Stimulated activated CD8-positive, alpha-beta memory T cell treated with anti-CD3 and anti-CD28 coated beads, Interleukin-4, amount 100 ng/mL, for 24 hours (primary cell): ENCODE results near the gene TMEM30B.

Source experiments
- DNase-seq: peaks from one replicate; pipeline ENCODE4 v3.0.0-alpha.2; 2020; ENCODE audit warnings: low read depth

Gene TMEM30B

DNA sequence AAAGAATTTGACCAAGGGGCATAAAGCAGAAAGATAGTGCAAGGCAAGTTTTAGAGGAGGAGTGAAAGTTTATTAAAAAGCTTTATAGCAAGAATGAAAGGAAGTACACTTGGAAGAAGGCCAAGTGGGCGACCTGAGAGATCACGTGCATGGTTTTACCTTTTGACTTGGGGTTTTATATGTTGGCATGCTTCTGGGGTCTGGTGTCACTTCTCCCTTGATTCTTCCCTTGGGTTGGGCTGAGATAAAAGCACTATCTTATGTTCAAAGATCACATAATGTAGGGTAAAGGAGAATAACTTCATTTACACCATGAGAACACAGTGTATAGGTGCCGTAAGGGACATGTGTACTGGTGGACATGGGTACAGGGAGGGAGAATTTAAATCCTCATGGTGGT lies 17.7 kb upstream of the TMEM30B start:
- no peak for DNase-seq

- DNase-seq = no peak
These were observed 16.4 kb upstream of the TMEM30B start for GRCh38 chr14:61297581-61297980.

DNA sequence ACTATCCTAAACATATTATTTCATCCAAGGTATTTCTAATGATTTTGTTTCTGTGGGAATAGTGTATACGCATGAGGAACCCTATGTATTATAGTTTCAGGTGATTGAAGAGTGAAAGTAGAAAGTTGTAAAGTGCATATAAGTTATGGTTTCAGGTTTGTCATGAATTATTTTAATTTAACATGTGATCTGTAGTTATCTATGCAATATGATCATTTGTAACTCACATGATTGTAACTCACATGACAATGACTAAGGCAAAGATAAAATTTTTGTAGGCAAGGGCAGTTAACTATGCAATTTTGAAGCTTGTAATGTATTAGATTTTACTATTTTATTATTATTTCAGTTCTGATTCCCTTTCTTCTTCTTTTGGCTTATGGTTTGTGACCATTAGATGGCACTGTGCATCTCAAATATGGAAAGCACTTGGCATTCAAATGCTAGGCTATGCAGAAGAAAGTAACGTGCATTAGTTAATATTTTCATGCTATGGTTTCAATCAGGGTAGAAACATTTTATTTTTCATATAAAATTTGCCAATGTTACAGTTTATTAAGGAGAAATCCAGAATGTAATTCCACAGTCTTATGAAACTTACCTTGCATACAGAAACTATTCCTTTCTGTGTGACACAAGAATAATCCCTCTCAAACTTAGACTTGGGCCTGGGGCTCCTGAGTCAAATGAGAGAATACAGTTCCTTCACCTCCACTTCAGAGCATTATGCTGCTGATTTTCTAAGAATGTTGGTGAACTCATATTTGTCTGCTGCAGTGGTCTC lies 15.8 kb upstream of the TMEM30B start:
- DNase-seq = no peak

- DNase-seq = no peak
These were observed 15.0 kb upstream of the TMEM30B start for GRCh38 chr14:61296151-61296550.

GRCh38 chr14:61290701-61291100 lies 9.6 kb upstream of the TMEM30B start:
- DNase-seq = no peak

- no peak for DNase-seq
These were observed 7.6 kb upstream of the TMEM30B start for GRCh38 chr14:61288720-61289119.

DNA sequence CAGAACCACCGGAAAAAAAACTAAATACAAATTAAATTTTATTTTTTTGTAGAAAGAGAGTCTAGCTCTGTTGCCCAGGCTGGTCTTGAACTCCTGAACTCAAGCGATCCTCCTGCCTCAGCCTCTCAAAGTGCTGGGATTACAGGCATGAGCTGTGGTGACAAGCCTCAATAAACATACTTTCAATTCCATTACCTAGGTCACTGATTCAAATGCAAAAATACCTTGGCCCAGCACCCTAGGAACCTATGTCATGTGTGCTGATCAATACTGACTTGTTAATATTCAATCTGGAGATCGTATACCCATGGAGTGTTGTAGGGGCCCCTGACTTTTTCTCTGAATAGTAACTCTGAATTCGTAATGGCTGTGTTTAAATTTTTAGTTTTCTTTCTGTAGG lies 7.1 kb upstream of the TMEM30B start:
- no peak for DNase-seq

DNA sequence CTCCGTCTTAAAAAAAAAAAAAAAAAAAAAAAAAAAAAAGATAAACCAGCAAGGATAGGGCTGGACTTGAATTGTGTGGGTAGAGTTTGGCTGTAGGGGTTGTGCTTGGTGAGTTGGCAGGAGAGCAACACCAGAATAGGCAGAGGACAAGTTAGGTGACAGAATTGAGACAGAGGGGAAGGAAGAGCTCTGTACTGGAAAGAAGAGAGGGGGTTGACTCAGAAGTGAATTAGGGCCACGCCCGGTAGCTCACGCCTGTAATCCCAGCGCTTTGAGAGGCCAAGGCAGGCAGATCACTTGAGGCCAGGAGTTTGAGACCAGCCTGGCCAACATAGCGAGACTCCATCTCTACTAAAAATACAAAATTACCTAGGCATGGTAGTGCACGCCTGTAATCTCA lies 6.1 kb upstream of the TMEM30B start:
- no peak for DNase-seq

DNA sequence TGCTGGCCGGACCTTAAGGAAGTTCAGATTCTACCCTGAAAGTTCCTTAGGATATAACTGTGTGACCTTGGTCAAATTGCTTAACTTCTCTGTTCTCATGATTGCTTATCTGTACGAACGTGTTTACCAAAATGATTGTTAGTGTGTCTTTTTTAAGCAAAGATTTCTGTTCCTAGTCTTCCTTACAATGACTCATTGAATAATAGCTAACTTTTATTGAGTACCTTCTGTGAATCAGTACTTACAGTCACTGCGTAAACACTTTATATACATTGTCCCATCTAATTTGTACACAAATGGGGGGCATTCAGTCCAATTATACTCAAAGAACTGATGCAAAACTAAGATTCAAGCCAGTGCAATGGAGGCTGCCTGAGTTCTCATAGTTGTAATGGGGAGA lies 4.2 kb upstream of the TMEM30B start:
- no peak for DNase-seq

- DNase-seq = no peak
These were observed 2.9 kb upstream of the TMEM30B start for GRCh38 chr14:61284001-61284400.

DNA sequence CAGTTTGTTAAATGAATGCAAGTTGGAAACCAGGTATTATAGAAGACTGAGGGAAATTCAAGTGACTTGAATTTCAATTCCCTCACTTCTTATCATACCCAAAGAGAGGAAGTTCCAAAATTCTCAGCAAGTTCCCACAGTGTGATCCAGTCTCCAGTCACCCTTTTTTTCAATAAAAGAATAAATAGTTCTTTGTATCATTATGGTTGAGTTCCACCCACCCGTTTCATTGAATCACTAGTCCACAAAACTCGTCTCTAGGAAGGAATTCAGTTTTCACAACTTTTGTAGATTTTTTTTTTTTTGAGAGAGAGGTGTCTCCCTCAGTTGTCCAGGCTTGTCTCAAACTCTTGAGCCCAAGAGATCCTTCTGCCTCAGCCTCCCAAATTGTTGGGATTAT lies 1.6 kb upstream of the TMEM30B start:
- no peak for DNase-seq

DNA sequence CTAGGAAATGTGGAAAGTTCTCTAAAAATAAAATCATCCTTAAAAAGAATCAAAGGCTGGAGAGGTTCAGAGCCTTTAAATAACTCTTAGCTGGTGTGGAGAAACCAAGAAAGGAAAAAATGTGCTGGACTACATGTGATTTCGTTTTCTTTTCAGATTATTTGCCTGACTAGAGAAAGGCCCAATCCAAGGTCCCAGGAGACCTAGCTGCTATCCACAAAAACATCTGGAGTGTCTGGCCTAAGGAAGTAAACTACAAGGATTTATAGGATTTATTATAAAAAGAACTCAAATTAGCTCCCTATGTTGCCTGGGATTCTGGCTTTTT lies 774 bp upstream of the TMEM30B start:
- DNase-seq = no peak

DNA sequence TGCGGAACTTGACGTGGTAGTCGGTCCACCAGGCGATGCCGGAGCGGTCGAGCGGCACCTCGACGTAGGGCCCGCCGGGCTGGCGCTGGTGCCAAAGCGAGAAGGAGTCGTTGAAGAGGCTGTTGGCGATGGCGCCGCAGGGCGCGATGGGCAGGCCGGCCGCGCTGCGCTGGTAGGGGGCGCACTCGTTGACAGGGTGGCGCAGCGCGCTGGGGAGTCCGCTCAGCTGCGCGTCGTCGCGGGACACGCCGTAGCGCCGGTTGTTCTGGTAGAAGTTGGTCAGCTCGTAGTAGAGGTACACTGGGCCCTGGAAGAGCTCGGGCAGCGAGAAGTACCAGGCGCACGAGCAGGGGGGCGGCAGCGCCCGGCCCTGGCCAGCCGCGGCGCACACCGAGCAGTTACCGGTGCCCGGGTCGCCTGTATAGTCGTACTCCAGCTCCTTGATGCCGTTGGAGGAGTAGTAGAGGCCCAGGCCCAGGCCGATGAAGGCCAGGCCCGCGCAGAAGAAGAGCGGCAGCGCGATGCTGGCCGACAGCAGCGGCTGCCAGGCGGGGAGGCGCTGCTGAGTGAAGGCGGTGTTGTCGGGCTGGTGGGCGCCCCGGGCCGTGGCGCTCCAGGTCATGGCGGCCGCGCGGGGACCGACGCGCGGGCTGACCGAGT lies 482 bp downstream of the TMEM30B start:
- DNase-seq = peak; percentile 65

GRCh38 chr14:61280092-61280525 lies 1.0 kb downstream of the TMEM30B start:
- DNase-seq = peak; percentile 23

DNA sequence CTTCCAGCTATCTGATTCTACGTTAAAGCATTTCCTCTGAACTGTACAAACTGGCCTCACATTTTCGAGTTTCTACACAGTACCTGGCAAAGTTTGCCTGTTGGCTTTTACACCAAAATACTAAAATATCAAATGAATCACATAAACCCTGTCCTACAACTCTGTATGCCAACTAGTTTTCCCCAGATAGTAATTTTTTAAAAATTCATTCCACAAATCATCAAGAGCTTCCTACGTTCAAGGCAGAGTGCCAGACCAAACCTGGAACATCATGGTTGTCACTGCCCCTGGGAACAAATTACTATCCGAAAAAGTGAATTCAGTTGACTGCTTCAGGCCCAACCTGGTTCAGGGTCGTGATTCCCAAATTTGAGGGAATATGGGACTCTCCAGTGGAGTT lies 2.1 kb downstream of the TMEM30B start:
- DNase-seq = no peak

DNA sequence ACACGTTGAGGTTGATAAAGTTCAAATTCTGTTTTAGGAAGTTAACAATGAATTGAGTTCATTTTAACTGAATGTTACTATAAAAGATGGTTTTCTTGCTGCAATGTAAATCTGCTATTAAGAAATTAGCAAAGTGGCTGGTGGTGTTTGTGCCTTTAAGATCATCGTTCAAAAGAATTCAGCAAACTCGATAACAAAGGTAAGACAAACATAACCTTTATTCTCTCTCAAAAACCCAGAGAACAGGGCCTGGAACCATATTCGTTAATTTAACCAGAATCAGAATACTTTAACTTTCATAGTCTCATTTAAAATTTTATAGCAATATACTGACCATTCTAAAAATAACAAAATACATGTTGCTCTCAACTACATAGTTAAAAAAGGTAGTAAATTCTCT lies 3.4 kb downstream of the TMEM30B start:
- no peak for DNase-seq

DNA sequence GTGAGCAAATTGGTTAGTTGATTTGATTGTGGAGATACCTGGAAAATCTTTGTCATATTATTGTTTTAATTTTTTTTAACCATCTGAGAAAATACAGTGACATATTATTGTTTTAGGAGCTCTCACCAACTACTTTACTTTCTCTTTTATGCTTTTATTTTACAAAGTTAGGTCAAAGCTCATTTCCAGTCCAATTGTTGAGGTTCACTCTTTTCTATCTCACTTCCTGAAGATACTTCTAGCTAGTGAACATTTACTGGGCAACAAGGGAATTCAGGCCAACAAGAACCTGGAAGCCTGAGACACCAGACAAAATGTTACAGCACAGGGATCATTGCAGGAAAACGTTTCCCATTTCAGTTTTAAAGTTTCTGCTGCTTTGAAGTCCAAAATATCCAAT lies 3.9 kb downstream of the TMEM30B start:
- no peak for DNase-seq

- DNase-seq = no peak
These were observed 9.6 kb downstream of the TMEM30B start for GRCh38 chr14:61271552-61271951.

DNA sequence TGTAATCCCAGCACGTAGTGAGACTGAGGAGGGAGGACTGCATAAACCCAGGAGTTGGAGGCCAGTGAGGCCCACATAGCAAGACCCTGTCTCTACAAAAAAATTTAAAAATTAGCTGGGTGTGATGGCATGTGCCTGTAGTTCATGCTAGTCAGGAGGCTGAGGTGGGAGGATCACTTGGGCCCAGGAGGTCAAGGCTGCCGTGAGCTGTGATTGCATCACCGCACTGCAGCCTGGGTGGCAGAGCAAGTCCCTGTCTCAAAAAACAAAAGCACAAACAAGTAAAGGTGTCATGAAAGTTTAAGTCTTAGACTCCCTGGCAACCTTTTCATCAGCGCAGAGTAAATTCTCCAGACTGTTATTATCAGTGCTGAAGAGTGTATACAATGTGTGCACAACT lies 10.4 kb downstream of the TMEM30B start:
- DNase-seq = no peak

DNA sequence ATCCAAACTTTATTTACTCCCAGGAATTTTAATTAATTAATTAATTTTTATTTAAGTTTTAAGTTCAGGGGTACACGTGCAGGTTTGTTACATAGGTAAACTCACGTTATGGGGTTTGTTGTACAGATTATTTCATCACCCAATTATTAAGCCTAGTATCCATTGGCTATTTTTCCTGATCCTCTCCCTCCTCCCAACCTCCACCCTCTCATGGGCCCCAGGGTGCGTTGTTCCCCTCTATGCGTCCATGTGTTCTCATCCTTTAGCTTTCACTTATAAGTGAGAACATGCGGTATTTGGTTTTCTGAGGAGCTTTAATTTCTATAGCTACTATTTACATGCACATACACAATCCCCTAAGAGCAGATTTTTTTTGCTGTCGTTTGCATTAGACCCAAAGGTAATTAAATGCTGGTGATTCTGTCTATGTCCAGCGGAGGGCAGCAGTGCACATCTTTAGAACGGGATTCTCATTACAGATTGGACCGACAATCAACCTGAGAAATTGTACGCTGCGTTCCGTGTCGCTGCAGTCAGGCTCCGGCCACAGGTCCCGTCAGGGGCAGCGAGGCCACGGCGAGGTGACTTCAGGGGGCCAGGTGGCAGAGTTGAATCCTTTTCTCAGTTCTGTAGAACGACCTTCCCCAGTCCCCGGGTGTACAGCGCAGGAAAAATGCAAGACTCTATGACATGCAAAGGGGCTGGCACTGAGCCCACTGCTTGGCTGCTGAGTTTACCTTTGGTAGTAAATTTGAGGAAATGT lies 11.6 kb downstream of the TMEM30B start:
- peak; percentile 59 for DNase-seq

DNA sequence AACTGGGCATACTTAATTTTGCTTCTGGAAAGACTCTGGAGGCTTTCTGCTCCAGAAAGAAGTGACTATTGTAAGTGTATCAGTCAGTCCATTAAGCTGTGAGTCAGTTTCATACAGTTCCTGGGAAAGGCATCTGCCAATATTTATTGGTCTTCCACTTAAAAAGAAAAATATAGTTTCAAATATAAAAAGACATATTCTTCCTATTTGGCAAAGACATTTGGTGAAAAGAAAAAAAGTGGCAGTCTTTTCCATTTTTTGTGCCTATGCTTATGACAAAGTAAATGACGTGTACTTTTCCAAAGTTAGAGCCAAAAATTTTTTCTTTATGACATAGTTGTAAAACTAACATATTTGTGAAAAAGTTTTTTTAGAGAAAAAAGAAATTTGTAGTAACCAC lies 12.3 kb downstream of the TMEM30B start:
- no peak for DNase-seq

- DNase-seq = no peak
These were observed 14.0 kb downstream of the TMEM30B start for GRCh38 chr14:61266891-61267740.
